ENCODE data around the gene SIGLEC8. TPM values are rescaled to one million over a fixed set of nuclear protein-coding genes. Genes with fewer than 3 reads are reported as not detected.
A peak's percentile ranks its signal among the peaks of the same experiment; 100 is the strongest.

SIGLEC8 gene
- total and polyA plus RNA-seq, 10 of the 15 experiments (the other 5 are each of a cell fraction or from before 2014, with no cell fraction given): not detected

DNA sequence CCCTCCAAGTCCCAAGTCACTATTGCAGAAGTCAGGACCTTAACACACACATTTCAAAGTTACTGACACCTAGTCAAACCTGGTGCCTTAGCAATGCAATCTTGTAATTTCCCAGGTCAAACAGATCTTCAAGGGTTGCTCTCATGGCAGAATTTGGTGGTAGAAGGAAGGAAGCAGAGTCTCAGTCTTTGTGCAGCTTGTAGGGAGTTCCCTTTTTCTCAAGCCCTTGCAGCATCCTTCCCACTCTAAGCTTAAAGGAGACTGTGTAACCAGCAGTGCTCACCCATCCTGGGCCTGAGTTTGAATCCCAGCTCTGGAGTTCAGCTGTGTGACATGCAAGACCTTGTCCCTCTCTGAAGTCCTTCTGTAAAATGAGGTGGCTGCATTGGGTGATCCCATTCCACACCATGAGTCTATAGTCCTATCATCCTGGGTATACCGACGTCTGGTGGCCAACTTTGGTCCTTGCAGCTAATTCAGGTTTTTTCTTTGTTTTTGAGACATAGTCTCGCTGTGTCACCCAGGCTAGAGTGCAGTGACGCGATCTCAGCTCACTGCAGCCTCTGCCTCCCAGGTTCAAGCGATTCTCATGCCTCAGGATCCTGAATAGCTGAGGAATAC lies 50.6 kb downstream of the SIGLEC8 start:
- RAD21 ChIA-PET (ENCODE audit: unreplicated experiment): interaction anchor here (0.7 to 3.2 kb wide), 9 partner anchors 10 to 69 kb away, joined by 3 to 18 read pairs (median 7); partner anchors contain the start of genes SIGLEC10 and VSIG10L
- SMC1A ChIA-PET (ENCODE audit: uncharacterized antibody, unreplicated experiment): interaction anchor here (0.9 to 2.4 kb wide), 8 partner anchors 8 to 69 kb away, joined by 3 to 19 read pairs (median 5); partner anchors contain the start of gene SIGLEC10
- TF ChIP-seq SMC3 (IDR thresholded peaks at IDR 0.05; ENCODE audit: borderline replicate concordance, low read length) (peak; percentile 81), YY1 (IDR thresholded peaks at IDR 0.05; ENCODE audit: low read depth, low read length) (0 out of 2 replicates have a peak, but pooled peaks have one; percentile 24), RUNX3 (IDR thresholded peaks at IDR 0.05; ENCODE audit: low read length) (no peak), SPI1 (IDR thresholded peaks at IDR 0.05; ENCODE audit: borderline replicate concordance, insufficient read depth, low read depth, low read length) (peak; percentile 53; the same call in 1 of the 2 replicates), MTA3 (IDR thresholded peaks at IDR 0.05; ENCODE audit: borderline replicate concordance, low read length) (no peak), SMARCA5 (IDR thresholded peaks at IDR 0.05) (peak; percentile 68), RAD21 (IDR thresholded peaks at IDR 0.05; ENCODE audit: insufficient read depth, low read depth, low read length) (peak; percentile 66)
- TF ChIP-seq, protein P1, sequence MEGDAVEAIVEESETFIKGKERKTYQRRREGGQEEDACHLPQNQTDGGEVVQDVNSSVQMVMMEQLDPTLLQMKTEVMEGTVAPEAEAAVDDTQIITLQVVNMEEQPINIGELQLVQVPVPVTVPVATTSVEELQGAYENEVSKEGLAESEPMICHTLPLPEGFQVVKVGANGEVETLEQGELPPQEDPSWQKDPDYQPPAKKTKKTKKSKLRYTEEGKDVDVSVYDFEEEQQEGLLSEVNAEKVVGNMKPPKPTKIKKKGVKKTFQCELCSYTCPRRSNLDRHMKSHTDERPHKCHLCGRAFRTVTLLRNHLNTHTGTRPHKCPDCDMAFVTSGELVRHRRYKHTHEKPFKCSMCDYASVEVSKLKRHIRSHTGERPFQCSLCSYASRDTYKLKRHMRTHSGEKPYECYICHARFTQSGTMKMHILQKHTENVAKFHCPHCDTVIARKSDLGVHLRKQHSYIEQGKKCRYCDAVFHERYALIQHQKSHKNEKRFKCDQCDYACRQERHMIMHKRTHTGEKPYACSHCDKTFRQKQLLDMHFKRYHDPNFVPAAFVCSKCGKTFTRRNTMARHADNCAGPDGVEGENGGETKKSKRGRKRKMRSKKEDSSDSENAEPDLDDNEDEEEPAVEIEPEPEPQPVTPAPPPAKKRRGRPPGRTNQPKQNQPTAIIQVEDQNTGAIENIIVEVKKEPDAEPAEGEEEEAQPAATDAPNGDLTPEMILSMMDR (IDR thresholded peaks at IDR 0.05 in 2 of 3, conservative IDR thresholded peaks at IDR 0.05 in 1 of 3; ENCODE audit: control insufficient read depth in 2 of 3, extremely low read depth in 1 of 3, insufficient read depth in 1 of 3, low read depth in 3 of 3, low read length in 3 of 3): peak; percentile 63 to 79 (median 71)
- Histone ChIP-seq H4K20me1 (ENCODE audit: control insufficient read depth, insufficient read depth) (no peaks in the 10 kb centered on the region), H3K4me2 (ENCODE audit: control insufficient read depth, insufficient read depth) (no peak overlapping the region), H3K9me3 (replicated peaks; ENCODE audit: control insufficient read depth, insufficient read depth, low read length) (no peaks in the 10 kb centered on the region; the same call in 2 of the 3 replicates), H3K9ac (ENCODE audit: control insufficient read depth, insufficient read depth, low read length) (no peak overlapping the region), H3K27ac (ENCODE audit: control insufficient read depth, insufficient read depth) (no peak overlapping the region), H3K4me1 (ENCODE audit: control insufficient read depth, insufficient read depth, low read length) (peaks cover 14% of the 10 kb centered on the region), H3K4me3 (no peak overlapping the region), H3K36me3 (ENCODE audit: control insufficient read depth in 2 of 2, insufficient read depth in 2 of 2, low read length in 1 of 2) (no peaks in the 10 kb centered on the region), H3K27me3 (replicated peaks in 1 of 2; ENCODE audit: control insufficient read depth in 2 of 2, insufficient read depth in 2 of 2, low read length in 1 of 2) (no peaks in the 10 kb centered on the region), H3K79me2 (ENCODE audit: control insufficient read depth, insufficient read depth, low read length) (no peaks in the 10 kb centered on the region), H2AFZ (ENCODE audit: control insufficient read depth, low read depth, low read length) (no peak overlapping the region)
- FAIRE-seq: peak; percentile 75
- POLR2A ChIA-PET: interaction anchor here (0.9 to 1.4 kb wide), 3 partner anchors 11 to 68 kb away, joined by 3 to 4 read pairs (median 3); partner anchors contain the start of gene SIGLEC10
- 12% methylated on average over 6 of the region's 6 CpGs for whole genome bisulfite sequencing (ENCODE audit: insufficient coverage, insufficient replicate concordance, low lambda C conversion rate, missing lambda C conversion rate)
- CTCF ChIA-PET: interaction anchor here (0.8 to 5.7 kb wide), 11 partner anchors 10 to 67 kb away, joined by 3 to 49 read pairs (median 6); partner anchors contain the start of genes SIGLEC10 and VSIG10L
- in situ Hi-C loops (cut with MboI): no loop called here
- peak; percentile 89 for ATAC-seq
- no peak for DNase-seq (ENCODE audit: low read depth, low spot score)
- intact Hi-C loops (cut with micrococcal nuclease; ENCODE audit: unreplicated experiment): loop anchor here (1.0 kb wide), 1 partner anchor 69 kb away; no protein-coding TSS in a partner anchor
- BruUV-seq (replicated peaks): no TSS peak
